PFSK-1 (cell line): ENCODE data around the gene LSM14B.

Experiments used
- FOXP2 ChIP-seq: optimal IDR thresholded peaks from 2 replicates; pipeline ENCODE3; 2011; ENCODE audit warnings: borderline replicate concordance, control low read depth, inconsistent platforms; ENCODE audit not compliant: insufficient read depth; ENCODE audit errors: extremely low read length, extremely low read depth
- POLR2AphosphoS5 ChIP-seq: IDR thresholded peaks from 2 replicates; pipeline ENCODE4 v1.6.1; 2012; ENCODE audit warnings: low read depth, mild to moderate bottlenecking, control low read depth, low read length, moderate library complexity
- SIN3A ChIP-seq: IDR thresholded peaks from 2 replicates; pipeline ENCODE4 v1.6.1; 2012; ENCODE audit warnings: mild to moderate bottlenecking, low read length, moderate library complexity, borderline replicate concordance; ENCODE audit not compliant: insufficient read depth
- TAF1 ChIP-seq: IDR thresholded peaks from 2 replicates; pipeline ENCODE4 v1.6.1; 2012; ENCODE audit warnings: low read length, control low read depth, borderline replicate concordance; ENCODE audit not compliant: insufficient read depth
- TF ChIP-seq, protein P1 (sequence below), 2 experiments: IDR thresholded peaks; 2 replicates each; pipeline versions ENCODE4 v1.6.1 to v1.8.0; 2011 to 2012; ENCODE audit warnings: low read depth in 2 of 2, low read length in 2 of 2, control low read depth in 1 of 2, inconsistent platforms in 1 of 2, mild to moderate bottlenecking in 1 of 2, moderate library complexity in 1 of 2; ENCODE audit not compliant: insufficient read depth in 1 of 2

Gene LSM14B

DNA sequence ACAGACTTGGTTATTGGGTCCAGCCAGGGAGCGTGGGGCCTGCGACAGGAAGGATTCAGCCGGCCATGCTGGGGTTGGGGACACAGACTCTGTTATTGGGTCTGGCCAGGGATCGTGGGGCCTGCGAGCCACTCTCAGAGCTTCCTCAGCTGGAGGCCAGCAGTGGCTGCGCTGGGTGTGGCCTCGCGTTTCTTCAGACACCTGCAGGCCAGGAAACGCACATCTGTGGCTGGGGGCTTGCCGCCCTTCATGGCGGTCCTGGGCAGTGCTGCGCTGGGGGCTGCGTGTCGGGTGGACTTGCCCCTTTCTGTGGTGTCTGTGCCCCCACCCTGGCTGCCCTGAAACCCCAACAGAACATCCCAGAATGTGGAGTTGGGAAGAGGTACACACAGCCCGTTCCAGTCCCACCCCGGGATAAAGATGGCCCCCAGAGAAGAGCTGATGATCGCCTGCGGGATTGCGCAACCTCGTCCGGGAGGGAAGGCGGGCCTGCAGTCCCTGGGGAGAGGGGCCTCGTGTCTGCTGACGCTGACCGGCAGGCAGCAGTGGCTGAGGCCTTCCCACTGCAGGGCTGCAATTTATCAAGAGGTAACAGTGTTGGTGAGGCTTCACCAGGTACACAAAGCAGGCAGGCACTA, 43.6 kb downstream of the LSM14B start:
- TF ChIP-seq TAF1 (no peak), POLR2AphosphoS5 (no peak), FOXP2 (no peak), SIN3A (no peak)
- TF ChIP-seq, protein P1, sequence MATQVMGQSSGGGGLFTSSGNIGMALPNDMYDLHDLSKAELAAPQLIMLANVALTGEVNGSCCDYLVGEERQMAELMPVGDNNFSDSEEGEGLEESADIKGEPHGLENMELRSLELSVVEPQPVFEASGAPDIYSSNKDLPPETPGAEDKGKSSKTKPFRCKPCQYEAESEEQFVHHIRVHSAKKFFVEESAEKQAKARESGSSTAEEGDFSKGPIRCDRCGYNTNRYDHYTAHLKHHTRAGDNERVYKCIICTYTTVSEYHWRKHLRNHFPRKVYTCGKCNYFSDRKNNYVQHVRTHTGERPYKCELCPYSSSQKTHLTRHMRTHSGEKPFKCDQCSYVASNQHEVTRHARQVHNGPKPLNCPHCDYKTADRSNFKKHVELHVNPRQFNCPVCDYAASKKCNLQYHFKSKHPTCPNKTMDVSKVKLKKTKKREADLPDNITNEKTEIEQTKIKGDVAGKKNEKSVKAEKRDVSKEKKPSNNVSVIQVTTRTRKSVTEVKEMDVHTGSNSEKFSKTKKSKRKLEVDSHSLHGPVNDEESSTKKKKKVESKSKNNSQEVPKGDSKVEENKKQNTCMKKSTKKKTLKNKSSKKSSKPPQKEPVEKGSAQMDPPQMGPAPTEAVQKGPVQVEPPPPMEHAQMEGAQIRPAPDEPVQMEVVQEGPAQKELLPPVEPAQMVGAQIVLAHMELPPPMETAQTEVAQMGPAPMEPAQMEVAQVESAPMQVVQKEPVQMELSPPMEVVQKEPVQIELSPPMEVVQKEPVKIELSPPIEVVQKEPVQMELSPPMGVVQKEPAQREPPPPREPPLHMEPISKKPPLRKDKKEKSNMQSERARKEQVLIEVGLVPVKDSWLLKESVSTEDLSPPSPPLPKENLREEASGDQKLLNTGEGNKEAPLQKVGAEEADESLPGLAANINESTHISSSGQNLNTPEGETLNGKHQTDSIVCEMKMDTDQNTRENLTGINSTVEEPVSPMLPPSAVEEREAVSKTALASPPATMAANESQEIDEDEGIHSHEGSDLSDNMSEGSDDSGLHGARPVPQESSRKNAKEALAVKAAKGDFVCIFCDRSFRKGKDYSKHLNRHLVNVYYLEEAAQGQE (IDR thresholded peaks at IDR 0.05; ENCODE audit: insufficient read depth in 1 of 2, low read depth in 2 of 2, low read length in 2 of 2): no peak

DNA sequence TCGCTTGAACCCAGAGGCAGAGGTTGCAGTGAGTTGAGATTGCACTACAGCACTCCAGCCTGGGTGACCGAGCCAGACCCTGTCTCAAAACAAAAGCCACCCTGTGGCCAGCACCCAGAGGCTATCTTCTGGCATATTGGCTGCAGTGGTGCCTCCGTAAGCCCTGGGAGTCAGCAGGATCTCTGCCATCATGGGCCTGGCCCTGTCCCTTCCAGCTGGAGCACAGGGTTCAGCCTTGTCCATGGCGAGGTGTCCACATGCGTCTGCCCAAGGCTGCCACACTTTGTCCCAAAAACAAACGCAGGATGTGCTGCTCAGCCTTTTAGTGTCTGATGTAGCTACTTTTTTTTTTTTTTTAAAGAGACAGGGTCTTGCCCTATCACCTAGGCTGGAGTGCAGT, 45.2 kb downstream of the LSM14B start:
- TF ChIP-seq, protein P1 (IDR thresholded peaks at IDR 0.05; ENCODE audit: insufficient read depth in 1 of 2, low read depth in 2 of 2, low read length in 2 of 2): no peak
- TF ChIP-seq TAF1 (no peak), POLR2AphosphoS5 (no peak), SIN3A (no peak), FOXP2 (no peak)

GRCh38 chr20:62168061-62168460, 45.8 kb downstream of the LSM14B start:
- TF ChIP-seq SIN3A (no peak), POLR2AphosphoS5 (no peak), TAF1 (no peak), FOXP2 (no peak)
- TF ChIP-seq, protein P1 (IDR thresholded peaks at IDR 0.05; ENCODE audit: insufficient read depth in 1 of 2, low read depth in 2 of 2, low read length in 2 of 2): no peak

DNA sequence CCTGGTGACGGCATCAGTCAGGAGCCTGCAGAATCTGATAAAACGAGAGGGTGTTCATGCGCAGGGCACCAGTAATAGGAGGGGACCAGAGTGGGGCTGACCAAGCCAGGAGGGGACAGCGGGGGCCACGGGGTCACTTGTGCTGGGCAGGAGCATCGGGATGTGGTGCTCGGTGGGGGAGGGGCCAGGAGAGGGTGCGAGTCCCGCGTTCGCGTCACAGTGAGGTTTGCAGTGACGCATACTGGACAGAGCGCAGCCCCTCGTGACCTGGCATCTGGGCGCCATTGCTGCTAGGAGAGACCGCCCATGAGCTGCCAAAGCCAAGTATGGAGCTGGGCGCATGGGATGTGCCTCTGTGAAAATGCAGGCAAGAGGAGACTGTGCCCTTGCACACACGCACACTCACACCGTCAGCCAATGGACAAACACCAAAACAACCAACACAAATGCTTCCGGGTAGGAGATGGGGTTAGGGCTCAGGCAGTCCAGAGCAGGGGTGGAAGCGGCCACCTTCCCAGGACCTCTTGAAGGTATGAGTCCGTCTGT, 46.7 kb downstream of the LSM14B start:
- TF ChIP-seq, protein P1 (IDR thresholded peaks at IDR 0.05; ENCODE audit: insufficient read depth in 1 of 2, low read depth in 2 of 2, low read length in 2 of 2): no peak
- no peak for TF ChIP-seq TAF1
- TF ChIP-seq SIN3A: no peak
- TF ChIP-seq POLR2AphosphoS5: no peak
- no peak for TF ChIP-seq FOXP2
